ENCODE measurements around the gene CEP85. TPM values are rescaled to one million over a fixed set of nuclear protein-coding genes. Genes with fewer than 3 reads are reported as not detected.

Gene CEP85
- 10.3 TPM for total RNA-seq
- long read RNA-seq, transcript CEP85-202 (14 exons, 3,922 nt) = major isoform, 7 of 24 reads
- long read RNA-seq, partial matches to known transcripts = 9 of 24 reads
- long read RNA-seq, other reads (novel, unspliced or antisense) = 4 of 24 reads

- no peaks in the 10 kb centered on the region for H3K36me3 ChIP-seq
- peak within 1 kb of the TSS; percentile 81 for H3K27ac ChIP-seq
- intact Hi-C loops (cut with DNase I) = no loop called here
- no peaks in the 10 kb centered on the region for H3K27me3 ChIP-seq
- peaks cover 8% of the 10 kb centered on the region for H3K4me1 ChIP-seq
- TF ChIP-seq CTCF (IDR thresholded peaks at IDR 0.05) = peak; percentile 75
- DNase-seq (peak; percentile 99), ATAC-seq (peak; percentile 99)
- peak within 1 kb of the TSS; percentile 76 for H3K4me3 ChIP-seq
- H3K9me3 ChIP-seq = no peaks in the 10 kb centered on the region
Observed at GRCh38 chr1:26233903-26234643, at the start of gene CEP85. Gene CEP85 (plus strand): TSS chr1:26234200. CDS start chr1:26239784, 5,584 bp downstream.

GRCh38 chr1:26184883-26185282 lies 49.1 kb upstream of the CEP85 start:
- intact Hi-C loops (cut with DNase I) = no loop called here
- DNase-seq = no peak
- TF ChIP-seq CTCF (IDR thresholded peaks at IDR 0.05) = no peak

GRCh38 chr1:26187882-26188281 lies 46.1 kb upstream of the CEP85 start:
- no peaks in the 10 kb centered on the region for H3K36me3 ChIP-seq
- no peaks in the 10 kb centered on the region for H3K9me3 ChIP-seq
- ATAC-seq (no peak), DNase-seq (no peak)
- no peaks in the 10 kb centered on the region for H3K27me3 ChIP-seq
- intact Hi-C loops (cut with DNase I) = no loop called here
- H3K4me3 ChIP-seq = no peak overlapping the region
- no peak for TF ChIP-seq CTCF (IDR thresholded peaks at IDR 0.05)
- no peak overlapping the region for H3K27ac ChIP-seq
- H3K4me1 ChIP-seq = no peaks in the 10 kb centered on the region

More at GRCh38 chr1:26184883-26185282, 49.1 kb upstream of the CEP85 start:
- H3K36me3 ChIP-seq = no peaks in the 10 kb centered on the region
- H3K9me3 ChIP-seq = no peaks in the 10 kb centered on the region
- H3K4me1 ChIP-seq = no peaks in the 10 kb centered on the region
- H3K27me3 ChIP-seq = no peaks in the 10 kb centered on the region
- H3K27ac ChIP-seq = no peak overlapping the region
- no peak for ATAC-seq
- H3K4me3 ChIP-seq = no peak overlapping the region

GRCh38 chr1:26188477-26188876 lies 45.5 kb upstream of the CEP85 start:
- no peaks in the 10 kb centered on the region for H3K27me3 ChIP-seq
- H3K27ac ChIP-seq = no peak overlapping the region
- DNase-seq = no peak
- intact Hi-C loops (cut with DNase I) = no loop called here
- H3K4me1 ChIP-seq = no peaks in the 10 kb centered on the region
- TF ChIP-seq CTCF (IDR thresholded peaks at IDR 0.05) = no peak
- no peaks in the 10 kb centered on the region for H3K36me3 ChIP-seq
- no peak for ATAC-seq
- H3K4me3 ChIP-seq = no peak overlapping the region
- H3K9me3 ChIP-seq = no peaks in the 10 kb centered on the region

- intact Hi-C loops (cut with DNase I) = no loop called here
- Histone ChIP-seq H3K4me1 (no peaks in the 10 kb centered on the region), H3K27ac (no peak overlapping the region), H3K9me3 (no peaks in the 10 kb centered on the region), H3K4me3 (no peak overlapping the region), H3K36me3 (no peaks in the 10 kb centered on the region), H3K27me3 (no peaks in the 10 kb centered on the region)
- ATAC-seq = no peak
- no peak for DNase-seq
- no peak for TF ChIP-seq CTCF (IDR thresholded peaks at IDR 0.05)
Observed at GRCh38 chr1:26189331-26189730, 44.7 kb upstream of the CEP85 start.

Measured in upper lobe of right lung (tissue), 1 donor.